Measurements from ENCODE around the gene GART. TPM values are rescaled to one million over a fixed set of nuclear protein-coding genes. Genes with fewer than 3 reads are reported as not detected.
A peak's percentile ranks its signal among the peaks of the same experiment; 100 is the strongest.
"Not testable (repeated sequence)": the region's sequence is repeated elsewhere in the genome, so short reads cannot be mapped to it uniquely, and the experiment has no call there.

Gene GART
- polyA plus RNA-seq, result 10 to 100 TPM; 10.6 to 27.1 TPM

DNA sequence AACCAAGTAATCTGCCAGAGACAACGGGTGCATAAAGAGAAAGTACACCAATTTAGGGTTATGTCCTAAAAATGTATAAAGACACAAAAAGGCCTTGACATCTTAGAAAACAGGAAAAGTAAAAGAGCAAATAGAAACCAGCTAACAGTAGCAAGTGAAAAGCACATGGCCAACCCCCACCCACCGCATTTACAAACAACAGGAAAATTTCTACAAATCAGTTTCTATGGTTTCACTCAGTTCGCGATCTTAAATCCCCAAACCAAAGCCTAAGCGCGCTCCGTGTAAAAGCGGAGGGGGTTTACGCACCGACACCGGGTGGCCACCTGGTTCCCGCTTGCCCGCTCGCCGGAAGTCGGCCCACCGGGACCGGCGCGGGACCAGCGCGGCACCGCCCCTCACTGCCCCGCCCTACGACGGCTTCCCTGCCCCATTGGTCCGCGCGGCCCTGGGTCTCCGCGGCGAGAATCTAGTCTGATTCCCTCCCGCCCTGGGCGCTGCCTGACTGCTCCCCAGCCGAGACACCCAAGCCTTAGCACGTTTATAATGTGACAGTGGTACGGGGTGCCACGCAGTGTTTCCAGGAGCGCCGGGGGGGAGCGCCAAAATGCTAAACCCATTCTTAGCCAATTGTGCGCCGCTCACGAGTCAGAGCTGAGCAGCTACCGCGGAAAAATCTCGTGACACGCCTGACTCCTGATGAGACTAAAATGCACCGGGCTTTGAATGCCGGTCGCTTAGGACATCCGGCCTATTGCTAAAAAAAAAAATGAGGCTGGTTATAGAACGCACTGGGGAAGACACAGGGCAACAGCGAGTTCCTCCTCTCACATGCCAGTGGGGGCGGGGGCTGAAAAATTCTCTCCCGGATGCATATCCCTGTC is at the start of gene GART:
GART (minus strand) TSS at position 362 of the 884 bp plus-strand sequence. CDS start 2,802 bp downstream, outside the sequence.
- WGBS, 2 donors, result 0 to 1% methylated on average over 56 of the region's 56 CpGs
- Histone ChIP-seq H3K4me3 (ENCODE audit: low read depth in 1 of 2, low read length in 2 of 2) (peak within 1 kb of the TSS; percentile 74 to 93), H3K4me1 (ENCODE audit: control insufficient read depth in 2 of 2, insufficient read depth in 2 of 2, low read length in 1 of 2) (no peaks in the 10 kb centered on the region)

DNA sequence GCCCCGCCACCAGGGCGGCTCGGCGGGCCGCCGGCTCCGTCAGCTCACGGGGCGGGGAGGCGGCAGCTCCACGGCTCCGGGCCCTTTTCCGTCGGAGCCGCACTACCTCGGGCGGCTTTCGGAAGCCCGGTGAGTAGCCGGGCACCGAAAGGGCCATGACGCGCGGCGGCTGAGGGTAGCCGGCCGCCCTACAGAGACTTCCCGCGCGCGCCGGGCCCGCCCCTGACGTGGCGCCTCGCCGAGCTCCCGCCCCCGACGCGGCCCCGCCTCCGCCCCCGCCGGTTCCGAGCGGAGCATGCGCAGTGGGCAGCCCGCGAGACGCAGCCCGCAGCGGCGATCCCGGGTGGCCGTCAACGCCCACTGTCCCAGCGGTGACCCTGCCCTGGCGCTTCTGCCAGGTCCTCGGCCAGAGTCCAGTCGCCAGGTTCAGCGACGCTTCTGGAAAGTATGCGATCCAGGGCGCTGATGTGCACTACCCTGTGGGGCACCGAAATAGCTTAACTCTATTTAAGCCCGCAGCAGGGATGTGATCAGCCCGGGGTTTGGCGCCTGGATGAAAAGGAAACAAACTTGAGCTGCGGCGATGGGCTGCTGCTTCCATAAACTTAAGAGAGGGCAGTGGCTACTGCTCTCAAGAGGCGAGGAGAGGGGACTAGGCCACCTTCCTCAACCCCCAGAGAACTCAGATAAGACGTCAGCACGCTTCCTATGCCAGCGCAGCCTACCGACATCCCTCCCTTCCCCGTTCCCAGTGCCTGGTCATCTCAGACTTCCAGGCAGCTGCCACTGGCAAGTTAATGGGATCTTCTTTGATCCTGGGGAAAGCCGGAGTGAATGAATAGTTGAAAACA is 46.8 kb upstream of the GART start, which contains the start of gene DONSON:
DONSON (minus strand) TSS at position 200 of the 851 bp plus-strand sequence; CDS start at position 157, 43 bp downstream.
- 1% methylated on average over 56 to 78 of the region's 78 CpGs for WGBS, 2 donors
- H3K4me1 ChIP-seq (ENCODE audit: control insufficient read depth in 2 of 2, insufficient read depth in 2 of 2, low read length in 1 of 2), result peaks cover 0 to 6% of the 10 kb centered on the region in 2 donors
- H3K36me3 ChIP-seq (ENCODE audit: control insufficient read depth in 2 of 2, insufficient read depth in 2 of 2, low read length in 1 of 2), result no peaks in the 10 kb centered on the region
- peak within 1 kb of the TSS; percentile 87 to 89 for H3K27ac ChIP-seq (ENCODE audit: low read depth in 2 of 2, low read length in 1 of 2)
- H3K4me3 ChIP-seq (ENCODE audit: low read depth in 1 of 2, low read length in 2 of 2), result peak within 1 kb of the TSS; percentile 85 to 88
- no peaks in the 10 kb centered on the region for H3K9me3 ChIP-seq (ENCODE audit: control insufficient read depth in 2 of 2, insufficient read depth in 1 of 2, low read depth in 1 of 2, low read length in 1 of 2)
- no peaks in the 10 kb centered on the region for H3K27me3 ChIP-seq (ENCODE audit: control insufficient read depth in 1 of 2, insufficient read depth in 2 of 2, low read length in 2 of 2)

More for the DNA sequence above, at the start of gene GART:
- Histone ChIP-seq H3K36me3 (ENCODE audit: control insufficient read depth in 2 of 2, insufficient read depth in 2 of 2, low read length in 1 of 2) (peaks cover 0 to under 1% of the 10 kb centered on the region in 2 donors), H3K27ac (ENCODE audit: low read depth in 2 of 2, low read length in 1 of 2) (peak within 1 kb of the TSS; percentile 100), H3K27me3 (ENCODE audit: control insufficient read depth in 1 of 2, insufficient read depth in 2 of 2, low read length in 2 of 2) (no peaks in the 10 kb centered on the region), H3K9me3 (ENCODE audit: control insufficient read depth in 2 of 2, insufficient read depth in 1 of 2, low read depth in 1 of 2, low read length in 1 of 2) (no peaks in the 10 kb centered on the region)

DNA sequence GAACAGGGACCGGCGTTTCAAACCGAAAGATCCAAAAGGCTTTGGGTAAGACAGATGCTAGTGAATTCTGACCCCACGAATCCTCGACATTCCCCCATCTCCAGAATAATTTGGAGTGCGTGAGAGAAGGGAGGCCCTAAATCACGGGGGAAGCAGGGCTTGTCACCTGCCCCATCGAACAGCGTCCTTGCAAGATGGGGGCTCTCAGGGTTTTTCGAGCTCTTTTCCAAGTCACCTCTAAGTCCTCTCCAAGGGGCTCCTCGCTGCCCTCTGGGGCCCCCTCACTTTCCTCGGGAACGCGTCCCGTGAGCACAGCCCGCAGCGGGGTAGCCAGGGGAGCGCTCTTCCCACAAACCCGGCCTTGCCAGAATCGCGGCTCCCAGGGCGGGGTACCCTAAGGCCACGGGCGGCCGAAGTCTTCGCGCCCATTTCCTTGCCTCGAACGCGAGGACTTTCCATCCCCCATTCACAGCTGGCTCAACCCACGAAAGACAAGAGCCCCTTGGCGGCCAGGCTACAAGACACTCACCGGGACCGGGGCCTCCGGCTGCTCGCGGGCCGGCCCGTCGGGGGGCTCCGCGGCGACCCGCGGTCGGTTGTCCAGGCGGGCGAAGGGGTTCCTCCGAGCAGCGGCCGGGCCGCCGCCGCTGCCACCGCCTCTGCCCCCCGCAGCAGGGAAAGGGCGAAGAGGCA is 46.0 kb upstream of the GART start:
- peak overlapping the region; percentile 87 to 89 for H3K27ac ChIP-seq (ENCODE audit: low read depth in 2 of 2, low read length in 1 of 2)
- no peaks in the 10 kb centered on the region for H3K27me3 ChIP-seq (ENCODE audit: control insufficient read depth in 1 of 2, insufficient read depth in 2 of 2, low read length in 2 of 2)
- H3K36me3 ChIP-seq (ENCODE audit: control insufficient read depth in 2 of 2, insufficient read depth in 2 of 2, low read length in 1 of 2), result no peaks in the 10 kb centered on the region
- peaks cover 0 to 6% of the 10 kb centered on the region in 2 donors for H3K4me1 ChIP-seq (ENCODE audit: control insufficient read depth in 2 of 2, insufficient read depth in 2 of 2, low read length in 1 of 2)
- no peaks in the 10 kb centered on the region for H3K9me3 ChIP-seq (ENCODE audit: control insufficient read depth in 2 of 2, insufficient read depth in 1 of 2, low read depth in 1 of 2, low read length in 1 of 2)
- peak overlapping the region; percentile 85 to 88 for H3K4me3 ChIP-seq (ENCODE audit: low read depth in 1 of 2, low read length in 2 of 2)
- 1% methylated on average over 57 of the region's 57 CpGs for WGBS, 2 donors

DNA sequence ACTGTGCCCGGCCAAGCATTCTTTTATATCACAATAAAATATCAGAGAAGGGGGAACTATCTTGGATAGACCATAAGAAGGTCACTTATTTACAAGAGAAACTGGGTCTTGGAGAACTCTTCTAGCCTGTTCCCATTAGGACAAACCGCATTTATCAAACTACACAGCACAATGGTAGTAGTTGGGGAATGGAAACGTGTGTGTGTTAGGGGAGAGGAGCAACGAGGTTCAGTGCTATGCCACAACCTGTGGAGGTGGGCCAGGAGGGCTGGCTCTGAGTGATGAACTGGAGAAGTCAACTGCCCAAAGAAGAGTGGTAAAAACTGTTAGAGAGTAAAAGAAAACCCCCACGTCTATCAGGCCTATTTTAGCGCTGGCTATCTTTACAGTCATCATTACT is 45.0 kb upstream of the GART start:
- H3K27ac ChIP-seq (ENCODE audit: low read depth in 2 of 2, low read length in 1 of 2), result no peak overlapping the region
- no peaks in the 10 kb centered on the region for H3K9me3 ChIP-seq (ENCODE audit: control insufficient read depth in 2 of 2, insufficient read depth in 1 of 2, low read depth in 1 of 2, low read length in 1 of 2)
- WGBS, 2 donors, result 71 to 74% methylated on average over 6 of the region's 6 CpGs

DNA sequence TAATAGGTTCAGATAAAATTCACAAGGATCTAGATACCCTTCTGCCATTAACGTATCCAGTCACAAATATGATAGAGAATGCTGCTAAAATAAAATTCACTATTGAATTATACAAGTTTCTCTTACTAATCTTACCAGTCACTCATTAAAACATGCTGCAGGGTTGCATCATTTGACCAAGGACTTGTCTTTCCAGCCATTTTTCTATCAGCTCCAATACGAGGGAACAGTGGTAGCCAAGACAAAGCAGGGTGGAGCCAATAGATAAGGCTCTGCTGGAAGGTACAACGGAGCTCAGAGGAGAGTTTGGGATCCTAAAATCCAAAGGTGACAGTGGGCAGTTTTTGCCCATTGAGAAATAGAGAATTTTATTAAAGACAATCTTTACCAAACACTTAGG is 42.5 kb upstream of the GART start:
- 78 to 84% methylated on average over 3 of the region's 3 CpGs for WGBS, 2 donors
- Histone ChIP-seq H3K4me3 (ENCODE audit: low read depth in 1 of 2, low read length in 2 of 2) (no peak overlapping the region), H3K36me3 (ENCODE audit: control insufficient read depth in 2 of 2, insufficient read depth in 2 of 2, low read length in 1 of 2) (no peaks in the 10 kb centered on the region), H3K27me3 (ENCODE audit: control insufficient read depth in 1 of 2, insufficient read depth in 2 of 2, low read length in 2 of 2) (no peaks in the 10 kb centered on the region), H3K4me1 (ENCODE audit: control insufficient read depth in 2 of 2, insufficient read depth in 2 of 2, low read length in 1 of 2) (peaks cover 0 to 6% of the 10 kb centered on the region in 2 donors), H3K9me3 (ENCODE audit: control insufficient read depth in 2 of 2, insufficient read depth in 1 of 2, low read depth in 1 of 2, low read length in 1 of 2) (no peaks in the 10 kb centered on the region), H3K27ac (ENCODE audit: low read depth in 2 of 2, low read length in 1 of 2) (no peak overlapping the region)

More for the DNA sequence above, 45.0 kb upstream of the GART start:
- no peak overlapping the region for H3K4me3 ChIP-seq (ENCODE audit: low read depth in 1 of 2, low read length in 2 of 2)
- no peaks in the 10 kb centered on the region for H3K27me3 ChIP-seq (ENCODE audit: control insufficient read depth in 1 of 2, insufficient read depth in 2 of 2, low read length in 2 of 2)
- peaks cover 0 to 6% of the 10 kb centered on the region in 2 donors for H3K4me1 ChIP-seq (ENCODE audit: control insufficient read depth in 2 of 2, insufficient read depth in 2 of 2, low read length in 1 of 2)
- H3K36me3 ChIP-seq (ENCODE audit: control insufficient read depth in 2 of 2, insufficient read depth in 2 of 2, low read length in 1 of 2), result no peaks in the 10 kb centered on the region

DNA sequence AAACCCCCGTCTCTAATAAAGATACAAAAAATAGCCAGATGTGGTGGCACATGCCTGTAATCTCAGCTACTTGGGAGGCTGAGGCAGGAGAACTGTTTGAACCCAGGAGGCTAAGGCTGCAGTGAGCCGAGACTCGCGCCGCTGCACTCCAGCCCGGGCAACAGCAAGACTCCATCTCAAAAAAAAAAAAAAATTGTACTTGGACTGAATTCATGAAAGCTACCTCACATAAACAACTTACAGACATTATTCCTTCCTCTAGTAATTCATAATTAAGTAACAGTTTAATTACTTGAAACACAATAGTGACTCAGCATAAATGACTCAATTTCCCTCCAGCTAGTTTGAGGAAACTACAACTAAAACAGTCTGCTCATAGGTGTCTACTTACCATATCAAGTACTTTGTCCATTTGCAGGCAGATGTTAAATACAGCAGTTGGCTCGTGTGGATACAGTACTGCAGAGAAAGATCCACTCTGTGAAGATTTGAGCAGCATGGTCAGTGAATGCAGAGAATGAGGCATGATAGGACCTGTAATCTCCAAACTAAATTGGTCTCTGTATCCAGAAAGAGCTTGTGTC is 37.1 kb upstream of the GART start:
- H3K36me3 ChIP-seq (ENCODE audit: control insufficient read depth in 2 of 2, insufficient read depth in 2 of 2, low read length in 1 of 2), result peaks cover 2% of the 10 kb centered on the region in 2 donors
- H3K27ac ChIP-seq (ENCODE audit: low read depth in 2 of 2, low read length in 1 of 2), result peak overlapping the region in 1 of 2 donors; percentile 44
- WGBS, 2 donors, result 86 to 89% methylated on average over 7 of the region's 7 CpGs
- H3K27me3 ChIP-seq (ENCODE audit: control insufficient read depth in 1 of 2, insufficient read depth in 2 of 2, low read length in 2 of 2), result no peaks in the 10 kb centered on the region
- H3K4me3 ChIP-seq (ENCODE audit: low read depth in 1 of 2, low read length in 2 of 2), result no peak overlapping the region
- no peaks in the 10 kb centered on the region for H3K4me1 ChIP-seq (ENCODE audit: control insufficient read depth in 2 of 2, insufficient read depth in 2 of 2, low read length in 1 of 2)
- H3K9me3 ChIP-seq (ENCODE audit: control insufficient read depth in 2 of 2, insufficient read depth in 1 of 2, low read depth in 1 of 2, low read length in 1 of 2), result no peaks in the 10 kb centered on the region

DNA sequence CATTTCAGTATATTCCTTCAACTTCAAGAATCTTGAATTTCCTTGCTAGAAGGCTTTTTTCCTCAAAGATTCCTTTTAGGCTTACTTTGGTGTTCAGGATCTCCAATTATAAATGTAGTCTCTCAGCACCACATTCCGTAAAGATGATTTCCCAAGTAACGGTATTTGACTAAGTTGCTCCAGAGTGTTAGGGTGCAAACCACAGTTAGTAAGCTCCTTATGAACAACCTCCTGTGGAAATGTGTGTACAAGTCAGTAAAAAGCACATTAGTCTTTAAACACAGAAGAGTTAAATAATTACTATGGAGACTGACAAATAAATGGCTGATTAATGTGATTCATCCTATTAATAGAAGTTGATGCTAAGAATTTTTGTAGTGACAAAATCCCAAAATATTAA is 36.3 kb upstream of the GART start:
- no peaks in the 10 kb centered on the region for H3K4me1 ChIP-seq (ENCODE audit: control insufficient read depth in 2 of 2, insufficient read depth in 2 of 2, low read length in 1 of 2)
- H3K27ac ChIP-seq (ENCODE audit: low read depth in 2 of 2, low read length in 1 of 2), result no peak overlapping the region
- H3K27me3 ChIP-seq (ENCODE audit: control insufficient read depth in 1 of 2, insufficient read depth in 2 of 2, low read length in 2 of 2), result no peaks in the 10 kb centered on the region
- 78 to 82% methylated on average over 2 of the region's 2 CpGs for WGBS, 2 donors
- H3K36me3 ChIP-seq (ENCODE audit: control insufficient read depth in 2 of 2, insufficient read depth in 2 of 2, low read length in 1 of 2), result peaks cover 2% of the 10 kb centered on the region in 2 donors
- H3K4me3 ChIP-seq (ENCODE audit: low read depth in 1 of 2, low read length in 2 of 2), result no peak overlapping the region
- no peaks in the 10 kb centered on the region for H3K9me3 ChIP-seq (ENCODE audit: control insufficient read depth in 2 of 2, insufficient read depth in 1 of 2, low read depth in 1 of 2, low read length in 1 of 2)

DNA sequence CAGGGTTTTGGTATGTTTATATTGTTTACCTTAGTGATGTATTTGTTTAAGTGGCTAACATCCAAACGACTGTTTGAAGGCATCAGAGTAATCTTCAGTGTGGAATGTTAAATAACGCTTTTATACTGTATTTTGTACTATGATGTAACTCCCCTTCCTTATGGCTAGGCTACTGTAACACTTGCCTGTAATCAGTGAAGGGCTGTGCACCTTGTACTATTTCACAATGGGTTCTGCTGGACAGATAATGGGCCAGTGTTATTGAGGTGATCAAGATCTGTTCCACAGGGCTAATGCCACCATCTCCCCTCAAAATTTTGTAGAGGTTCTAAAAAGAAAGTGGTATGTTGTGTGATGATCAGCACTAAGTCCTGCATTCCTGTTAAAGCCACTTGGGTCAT is 34.8 kb upstream of the GART start:
- H3K4me1 ChIP-seq (ENCODE audit: control insufficient read depth in 2 of 2, insufficient read depth in 2 of 2, low read length in 1 of 2); H3K36me3 ChIP-seq (ENCODE audit: control insufficient read depth in 2 of 2, insufficient read depth in 2 of 2, low read length in 1 of 2); H3K9me3 ChIP-seq (ENCODE audit: control insufficient read depth in 2 of 2, insufficient read depth in 1 of 2, low read depth in 1 of 2, low read length in 1 of 2); H3K4me3 ChIP-seq (ENCODE audit: low read depth in 1 of 2, low read length in 2 of 2); H3K27ac ChIP-seq (ENCODE audit: low read depth in 2 of 2, low read length in 1 of 2); H3K27me3 ChIP-seq (ENCODE audit: control insufficient read depth in 1 of 2, insufficient read depth in 2 of 2, low read length in 2 of 2): not testable (repeated sequence)
- WGBS, 2 donors, result 24 to 42% methylated on average over 2 of the region's 2 CpGs

DNA sequence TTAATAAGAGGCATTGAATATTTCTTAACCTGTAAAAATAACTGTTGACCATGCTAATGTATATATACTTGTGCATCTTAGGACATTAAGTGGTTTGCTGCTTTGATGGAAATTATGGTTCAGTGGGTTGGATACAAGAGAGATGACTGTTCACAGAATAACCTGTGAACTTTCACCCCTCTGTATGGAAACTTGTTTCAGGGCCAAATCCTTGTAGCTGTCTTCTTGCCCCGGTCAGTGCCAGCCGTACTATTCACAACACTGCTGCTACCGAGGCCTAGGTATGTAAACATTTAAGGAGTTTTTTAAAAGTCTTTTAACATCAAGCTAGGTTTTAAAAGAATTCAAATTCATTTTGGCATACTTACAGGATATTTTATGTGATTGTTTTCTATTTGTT is 30.4 kb upstream of the GART start:
- H3K9me3 ChIP-seq (ENCODE audit: control insufficient read depth in 2 of 2, insufficient read depth in 1 of 2, low read depth in 1 of 2, low read length in 1 of 2), result no peaks in the 10 kb centered on the region
- no peaks in the 10 kb centered on the region for H3K4me1 ChIP-seq (ENCODE audit: control insufficient read depth in 2 of 2, insufficient read depth in 2 of 2, low read length in 1 of 2)
- no peaks in the 10 kb centered on the region for H3K27me3 ChIP-seq (ENCODE audit: control insufficient read depth in 1 of 2, insufficient read depth in 2 of 2, low read length in 2 of 2)
- H3K36me3 ChIP-seq (ENCODE audit: control insufficient read depth in 2 of 2, insufficient read depth in 2 of 2, low read length in 1 of 2), result peaks cover 11 to 13% of the 10 kb centered on the region in 2 donors
- H3K4me3 ChIP-seq (ENCODE audit: low read depth in 1 of 2, low read length in 2 of 2), result no peak overlapping the region
- no peak overlapping the region for H3K27ac ChIP-seq (ENCODE audit: low read depth in 2 of 2, low read length in 1 of 2)
- 50 to 58% methylated on average over 3 of the region's 3 CpGs for WGBS, 2 donors
